ENCODE results near the gene CPEB3.
"Not testable (repeated sequence)": the region's sequence is repeated elsewhere in the genome, so short reads cannot be mapped to it uniquely, and the experiment has no call there.

The CPEB3 gene

DNA sequence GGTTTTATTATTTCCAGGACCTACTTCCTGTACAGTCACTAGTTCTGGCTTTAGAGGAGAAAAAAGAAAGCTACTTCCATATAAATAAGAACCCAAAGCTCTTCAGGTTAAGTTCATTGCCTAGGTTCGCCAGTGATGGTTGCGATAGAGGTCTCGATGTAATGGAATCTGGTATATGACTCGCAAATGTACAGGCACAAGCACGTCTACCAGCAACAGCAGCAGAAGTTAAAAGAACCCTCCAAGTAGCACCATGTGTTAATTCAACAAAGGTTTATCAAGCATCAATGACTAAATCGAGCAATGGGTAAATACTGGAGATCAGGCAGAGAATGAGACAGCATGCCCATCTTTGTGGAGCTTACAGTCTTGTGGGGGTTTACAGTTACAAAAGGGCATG lies 211.9 kb downstream of the CPEB3 start:
- no peaks in the 10 kb centered on the region for H3K27me3 Mint-ChIP-seq

DNA sequence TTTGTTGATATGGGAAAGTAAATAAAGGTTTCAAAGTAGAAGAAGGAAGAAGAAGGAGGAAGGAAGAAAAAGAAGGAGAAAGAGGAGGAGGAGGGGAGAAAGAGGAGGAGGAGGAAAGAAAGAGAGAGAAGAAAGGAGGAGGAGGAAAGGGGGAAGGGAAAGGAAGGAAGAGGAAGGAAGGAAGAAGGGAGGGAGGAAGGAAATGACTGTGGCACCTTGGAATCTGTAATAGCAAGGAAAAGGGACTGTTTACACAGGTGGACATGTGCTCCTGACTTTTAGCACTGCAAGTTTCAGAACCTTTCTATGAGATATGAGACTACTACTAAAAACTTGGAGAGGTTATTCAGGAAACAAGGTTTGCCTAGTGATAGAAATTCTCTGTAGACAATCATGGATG lies 214.2 kb downstream of the CPEB3 start:
- Mint-ChIP-seq H3K36me3 (peaks cover 8% of the 10 kb centered on the region), H3K4me1 (no peaks in the 10 kb centered on the region), H3K27ac (no peak overlapping the region), H3K4me3 (no peak overlapping the region), H3K9me3 (no peaks in the 10 kb centered on the region), H3K27me3 (no peaks in the 10 kb centered on the region)

More for the DNA sequence above, 211.9 kb downstream of the CPEB3 start:
- Mint-ChIP-seq H3K4me3 (no peak overlapping the region), H3K4me1 (no peaks in the 10 kb centered on the region), H3K9me3 (no peaks in the 10 kb centered on the region), H3K36me3 (peaks cover 8% of the 10 kb centered on the region), H3K27ac (no peak overlapping the region)

DNA sequence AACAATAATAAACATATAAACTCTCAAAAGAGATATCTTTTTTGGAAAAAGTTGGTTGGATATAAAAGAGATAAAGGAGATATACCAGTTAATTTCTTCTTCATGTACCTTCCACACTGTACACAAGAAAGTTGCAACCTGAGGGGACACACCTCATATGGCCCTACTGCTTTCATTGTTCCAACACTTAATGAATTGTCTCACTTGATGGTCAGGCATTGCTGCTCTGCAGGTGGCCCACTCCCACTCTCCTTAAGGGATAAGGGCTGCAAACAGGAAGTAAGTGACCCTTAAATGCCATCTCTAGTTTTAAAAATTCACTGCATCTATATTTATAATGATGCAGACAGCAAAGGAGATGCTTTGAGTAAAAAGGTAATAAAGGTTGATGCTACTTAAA lies 215.0 kb downstream of the CPEB3 start:
- no peak overlapping the region for H3K27ac Mint-ChIP-seq
- H3K4me3 Mint-ChIP-seq: no peak overlapping the region
- no peaks in the 10 kb centered on the region for H3K27me3 Mint-ChIP-seq
- no peaks in the 10 kb centered on the region for H3K9me3 Mint-ChIP-seq
- peaks cover 3% of the 10 kb centered on the region for H3K36me3 Mint-ChIP-seq
- no peaks in the 10 kb centered on the region for H3K4me1 Mint-ChIP-seq

DNA sequence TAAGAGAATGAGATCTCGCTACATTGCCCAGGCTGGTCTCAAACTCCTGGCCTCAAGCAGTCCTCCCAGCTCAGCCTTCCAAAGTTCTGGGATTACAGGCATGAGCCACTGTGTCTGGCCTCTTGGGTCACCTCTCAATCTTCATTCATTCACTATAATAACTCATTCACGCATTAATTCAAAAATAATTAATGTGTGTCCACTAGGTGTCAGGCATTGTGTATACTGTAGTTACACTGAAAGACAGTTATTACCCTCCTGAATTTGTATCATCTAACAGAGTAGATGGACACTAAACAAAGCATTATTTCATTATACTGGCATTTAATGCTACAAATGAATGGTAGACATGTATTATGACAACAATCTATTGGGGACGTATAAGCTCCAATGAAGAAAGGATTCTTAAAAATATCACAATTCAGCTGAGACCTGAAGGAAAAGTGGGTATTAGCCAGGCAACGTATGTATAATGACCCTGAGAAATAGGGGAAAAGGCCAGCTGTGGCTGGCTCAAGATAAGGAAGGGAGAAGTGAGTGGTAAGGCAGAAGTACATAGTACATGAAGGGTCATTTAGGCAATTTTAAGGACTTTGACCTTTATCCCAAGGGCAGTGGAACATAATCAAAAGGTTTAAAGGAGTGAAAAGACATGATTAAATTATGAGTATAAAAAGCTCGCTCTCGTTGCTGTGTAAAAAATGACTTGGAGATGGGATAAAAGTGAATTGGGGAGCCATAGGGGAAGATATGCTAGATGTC lies 216.6 kb downstream of the CPEB3 start:
- H3K9me3 Mint-ChIP-seq: no peaks in the 10 kb centered on the region
- no peaks in the 10 kb centered on the region for H3K27me3 Mint-ChIP-seq
- H3K27ac Mint-ChIP-seq: no peak overlapping the region
- no peaks in the 10 kb centered on the region for H3K36me3 Mint-ChIP-seq
- H3K4me3 Mint-ChIP-seq: no peak overlapping the region
- no peaks in the 10 kb centered on the region for H3K4me1 Mint-ChIP-seq

DNA sequence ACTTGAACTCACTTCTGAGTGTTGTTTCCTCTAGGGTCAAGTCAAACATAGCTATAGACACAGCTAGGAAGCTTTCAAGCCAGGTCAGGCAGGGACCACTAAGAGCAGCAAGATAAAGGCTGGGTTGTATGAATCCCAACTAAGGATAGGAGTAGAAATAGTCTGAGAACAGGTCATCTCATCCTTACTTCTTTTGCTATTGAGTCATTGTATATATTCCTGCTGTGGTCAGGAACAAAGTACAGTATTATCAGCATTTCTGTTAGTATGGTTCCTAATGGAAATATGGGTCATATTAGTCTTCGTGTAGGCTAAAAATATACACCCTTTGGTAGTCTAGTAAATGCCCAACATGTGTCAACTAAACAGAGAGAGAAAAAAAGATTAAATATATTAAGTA lies 222.0 kb downstream of the CPEB3 start:
- no peaks in the 10 kb centered on the region for H3K4me1 Mint-ChIP-seq
- H3K27me3 Mint-ChIP-seq: no peaks in the 10 kb centered on the region
- H3K27ac Mint-ChIP-seq: no peak overlapping the region
- no peaks in the 10 kb centered on the region for H3K9me3 Mint-ChIP-seq
- no peaks in the 10 kb centered on the region for H3K36me3 Mint-ChIP-seq
- H3K4me3 Mint-ChIP-seq: no peak overlapping the region

DNA sequence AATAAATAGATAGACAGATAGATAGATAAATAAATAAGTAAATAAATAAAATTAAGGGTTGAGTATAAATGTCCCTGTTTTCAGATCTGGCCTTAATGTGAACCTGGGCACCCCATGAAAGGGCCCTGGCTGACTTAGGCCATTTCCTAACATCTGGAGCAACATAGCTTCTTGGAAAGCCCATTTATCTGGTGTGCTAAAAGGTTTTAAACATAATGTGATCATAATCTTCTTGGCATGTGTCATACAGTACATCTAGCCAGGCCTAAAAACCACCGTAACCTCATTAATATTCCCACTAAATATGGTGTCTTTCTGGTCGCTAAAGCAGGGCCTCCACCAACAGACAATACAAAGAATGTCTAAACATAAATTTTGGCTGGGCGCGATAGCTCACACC lies 224.5 kb downstream of the CPEB3 start:
- H3K27me3 Mint-ChIP-seq: no peaks in the 10 kb centered on the region
- H3K4me3 Mint-ChIP-seq: no peak overlapping the region
- H3K36me3 Mint-ChIP-seq: no peaks in the 10 kb centered on the region
- H3K27ac Mint-ChIP-seq: no peak overlapping the region
- H3K9me3 Mint-ChIP-seq: no peaks in the 10 kb centered on the region
- no peaks in the 10 kb centered on the region for H3K4me1 Mint-ChIP-seq

DNA sequence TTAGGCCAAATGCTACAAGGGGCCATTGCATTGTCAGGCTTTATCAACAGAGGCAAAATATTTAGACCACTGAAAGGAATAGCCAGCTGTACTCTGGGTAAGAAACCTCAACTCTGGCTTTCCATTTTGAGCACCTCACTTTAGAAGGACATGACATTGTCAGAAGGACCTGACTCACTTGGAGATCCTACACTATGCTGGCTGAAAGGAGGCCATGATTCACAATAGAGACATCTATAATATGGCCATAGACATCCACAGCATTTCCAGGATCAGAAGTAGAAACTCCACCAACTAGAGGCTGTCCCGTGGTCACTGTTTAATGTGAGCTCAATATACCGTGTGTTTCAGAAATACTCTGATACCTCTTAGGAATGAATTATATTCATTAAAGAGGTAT lies 226.4 kb downstream of the CPEB3 start:
- no peak overlapping the region for H3K27ac Mint-ChIP-seq
- H3K4me3 Mint-ChIP-seq: no peak overlapping the region
- no peaks in the 10 kb centered on the region for H3K27me3 Mint-ChIP-seq
- no peaks in the 10 kb centered on the region for H3K4me1 Mint-ChIP-seq
- peaks cover under 1% of the 10 kb centered on the region for H3K36me3 Mint-ChIP-seq
- no peaks in the 10 kb centered on the region for H3K9me3 Mint-ChIP-seq

DNA sequence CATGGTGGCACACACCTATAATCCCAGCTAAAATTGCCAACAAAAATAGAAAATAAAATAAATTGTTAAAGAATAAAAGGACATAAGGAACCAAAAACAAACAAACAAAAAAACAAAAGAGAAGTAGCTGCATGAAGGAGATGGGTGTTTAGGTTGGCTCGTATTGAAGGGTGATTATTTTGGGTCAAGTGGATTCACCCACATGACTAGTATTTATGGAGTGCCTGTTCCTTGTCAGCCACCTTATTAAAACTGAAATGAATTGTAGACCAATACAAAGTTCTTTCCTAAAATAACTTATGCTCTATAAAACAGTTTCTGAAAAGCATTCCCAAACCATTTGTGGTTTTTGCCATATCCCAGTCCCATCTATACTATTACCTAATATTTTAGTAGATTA lies 228.6 kb downstream of the CPEB3 start:
- Mint-ChIP-seq H3K27ac (no peak overlapping the region), H3K4me3 (no peak overlapping the region), H3K36me3 (peaks cover 2% of the 10 kb centered on the region), H3K4me1 (no peaks in the 10 kb centered on the region), H3K27me3 (no peaks in the 10 kb centered on the region), H3K9me3 (no peaks in the 10 kb centered on the region)

DNA sequence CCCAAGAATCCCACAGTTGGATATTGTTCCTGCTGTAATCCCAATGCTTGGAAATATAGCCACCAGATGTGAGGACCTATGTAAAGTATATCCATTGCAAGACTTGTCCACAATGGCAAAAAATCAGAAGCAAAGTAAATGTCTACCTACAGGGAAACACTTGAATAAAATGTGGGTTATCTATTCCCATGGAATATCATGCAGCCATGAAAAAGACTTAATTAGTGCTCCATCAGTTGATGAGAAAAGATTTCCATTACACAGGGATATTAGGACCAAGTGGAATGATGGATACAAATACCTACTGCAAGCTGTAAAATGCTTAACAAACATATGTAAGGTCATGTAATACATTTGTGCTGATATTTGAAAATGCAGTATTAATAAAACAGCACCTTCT lies 236.1 kb downstream of the CPEB3 start:
- Mint-ChIP-seq H3K36me3 (peaks cover 2% of the 10 kb centered on the region), H3K27me3 (no peaks in the 10 kb centered on the region), H3K9me3 (no peaks in the 10 kb centered on the region), H3K4me1 (peaks cover 8% of the 10 kb centered on the region), H3K27ac (no peak overlapping the region), H3K4me3 (no peak overlapping the region)

DNA sequence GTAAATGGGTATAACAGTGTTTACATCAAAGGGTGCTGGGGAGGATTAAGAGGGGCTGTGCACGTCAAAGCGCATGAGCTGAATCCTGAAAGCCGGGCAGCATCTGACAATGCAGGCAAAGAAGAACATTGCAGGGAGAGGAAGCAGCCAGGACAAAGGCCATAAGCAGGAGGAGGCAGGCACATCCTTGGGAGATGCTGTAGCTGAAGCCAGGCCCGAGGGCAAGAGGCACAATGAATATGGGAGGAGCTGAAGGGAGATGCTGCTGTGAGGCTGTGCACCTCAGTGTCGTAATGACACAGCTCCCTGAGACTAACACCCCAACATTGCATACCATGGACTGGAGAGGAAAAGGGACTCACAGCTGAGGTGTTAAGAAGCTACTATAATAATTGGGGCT lies 238.1 kb downstream of the CPEB3 start:
- no peaks in the 10 kb centered on the region for H3K9me3 Mint-ChIP-seq
- no peak overlapping the region for H3K4me3 Mint-ChIP-seq
- no peaks in the 10 kb centered on the region for H3K27me3 Mint-ChIP-seq
- H3K27ac Mint-ChIP-seq: no peak overlapping the region
- peaks cover 18% of the 10 kb centered on the region for H3K4me1 Mint-ChIP-seq
- H3K36me3 Mint-ChIP-seq: no peaks in the 10 kb centered on the region

DNA sequence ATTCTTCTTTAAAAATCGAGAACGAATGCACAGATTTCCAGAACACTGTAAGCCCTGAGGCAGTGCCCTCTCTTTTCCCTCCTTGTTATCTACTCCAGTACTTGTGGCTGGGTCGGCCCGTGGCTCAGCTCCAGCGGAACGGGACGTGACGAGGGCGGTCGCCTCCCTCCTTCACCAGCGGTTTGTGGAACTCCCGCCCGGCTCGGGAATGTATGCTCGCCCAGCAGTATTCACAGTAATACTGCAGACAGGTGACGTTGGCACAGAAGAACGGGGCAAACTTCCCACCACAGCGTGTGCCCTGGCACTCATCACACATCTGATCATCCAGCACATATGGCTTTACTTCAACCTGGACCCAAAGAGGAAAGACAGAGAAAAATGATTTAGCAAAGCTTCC lies 238.8 kb downstream of the CPEB3 start:
- no peaks in the 10 kb centered on the region for H3K36me3 Mint-ChIP-seq
- no peaks in the 10 kb centered on the region for H3K9me3 Mint-ChIP-seq
- peaks cover 22% of the 10 kb centered on the region for H3K4me1 Mint-ChIP-seq
- no peak overlapping the region for H3K27ac Mint-ChIP-seq
- H3K4me3 Mint-ChIP-seq: no peak overlapping the region
- no peaks in the 10 kb centered on the region for H3K27me3 Mint-ChIP-seq

DNA sequence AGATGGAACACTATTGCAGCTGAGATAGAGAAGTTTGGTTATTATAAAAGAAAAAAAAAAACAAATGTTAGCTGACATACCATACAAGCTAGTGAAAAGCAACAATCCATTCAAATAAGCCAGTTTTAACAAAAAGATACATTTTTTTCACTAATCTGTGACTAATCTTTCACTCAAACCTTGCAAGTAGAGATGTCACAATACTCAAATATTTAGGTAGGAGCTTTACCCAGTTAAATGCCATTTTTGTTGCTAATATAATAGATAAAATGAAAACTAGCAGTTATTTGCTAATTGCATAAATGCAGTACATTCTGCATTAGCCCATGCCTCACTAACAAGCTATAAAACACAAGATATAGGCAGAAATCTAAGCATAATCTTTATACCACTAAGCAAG lies 243.7 kb downstream of the CPEB3 start:
- no peaks in the 10 kb centered on the region for H3K9me3 Mint-ChIP-seq

DNA sequence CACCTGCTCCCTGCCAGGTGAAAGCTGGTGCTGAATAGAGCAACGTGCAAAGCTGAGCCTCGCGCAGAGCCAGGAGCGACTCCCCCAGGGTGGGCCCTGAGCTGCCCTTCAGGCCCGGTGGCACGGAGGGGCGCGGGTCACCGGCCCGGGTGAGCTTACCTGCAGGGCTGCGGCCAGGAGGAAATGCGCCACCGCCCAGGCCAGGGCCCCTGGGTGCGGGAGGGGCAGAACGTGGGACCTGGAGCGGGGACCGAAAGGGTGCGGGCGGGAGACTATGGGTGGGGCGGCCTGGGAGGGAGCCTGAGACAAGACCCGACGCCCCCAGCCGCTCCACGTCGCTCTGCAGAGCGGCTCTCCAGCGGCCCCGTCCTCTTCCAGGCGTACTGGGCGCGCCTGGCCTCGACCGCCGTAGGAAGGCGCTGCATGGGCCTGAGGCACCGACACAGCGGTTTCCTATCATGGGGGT lies 245.2 kb downstream of the CPEB3 start:
- no peak overlapping the region for H3K27ac Mint-ChIP-seq
- no peaks in the 10 kb centered on the region for H3K27me3 Mint-ChIP-seq
- H3K4me3 Mint-ChIP-seq: no peak overlapping the region
- H3K4me1 Mint-ChIP-seq: peaks cover 14% of the 10 kb centered on the region
- H3K9me3 Mint-ChIP-seq: no peaks in the 10 kb centered on the region
- no peaks in the 10 kb centered on the region for H3K36me3 Mint-ChIP-seq

More for the DNA sequence above, 243.7 kb downstream of the CPEB3 start:
- Mint-ChIP-seq H3K36me3 (no peaks in the 10 kb centered on the region), H3K4me1 (peaks cover 14% of the 10 kb centered on the region), H3K27ac (no peak overlapping the region), H3K27me3 (no peaks in the 10 kb centered on the region), H3K4me3 (no peak overlapping the region)

DNA sequence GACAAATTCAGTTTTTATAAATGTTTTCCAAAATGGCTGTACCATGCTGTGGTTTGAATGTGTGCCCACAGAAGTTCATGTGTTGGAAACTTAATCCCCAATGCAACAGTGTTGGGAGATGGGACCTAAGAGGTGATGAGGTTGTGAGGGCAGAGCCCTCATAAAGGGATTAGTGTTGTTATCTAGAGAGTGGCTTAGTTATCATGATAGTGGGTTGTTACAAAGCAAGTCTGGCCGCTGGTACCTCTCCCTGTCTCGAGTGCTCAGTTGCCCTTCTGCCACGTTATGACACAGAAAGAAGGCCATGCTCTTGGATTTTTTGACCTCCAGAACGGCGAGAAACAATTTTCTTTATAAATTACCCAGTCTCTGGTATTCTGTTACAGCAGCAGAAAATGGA lies 248.3 kb downstream of the CPEB3 start:
- no peaks in the 10 kb centered on the region for H3K9me3 Mint-ChIP-seq
- H3K27me3 Mint-ChIP-seq: no peaks in the 10 kb centered on the region
- H3K4me1 Mint-ChIP-seq: peaks cover 2% of the 10 kb centered on the region
- H3K4me3 Mint-ChIP-seq: no peak overlapping the region
- no peak overlapping the region for H3K27ac Mint-ChIP-seq
- H3K36me3 Mint-ChIP-seq: no peaks in the 10 kb centered on the region

DNA sequence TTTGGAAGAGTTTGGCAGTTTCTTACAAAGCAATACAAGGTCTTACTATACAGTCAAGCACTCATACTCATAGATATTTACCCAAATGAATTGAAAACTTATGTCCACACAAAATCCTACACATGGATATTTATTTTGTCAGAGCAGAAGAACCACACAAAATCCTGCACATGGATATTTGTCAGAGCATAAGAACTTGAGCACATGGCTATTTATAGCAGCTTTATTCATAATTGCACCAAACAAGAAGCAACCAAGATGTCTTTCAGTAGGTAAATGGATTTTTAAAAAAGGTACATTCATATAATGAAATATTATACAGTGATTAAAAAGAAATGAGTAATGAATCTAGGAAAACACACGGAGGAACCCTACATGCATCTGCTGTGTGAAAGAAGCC lies 251.9 kb downstream of the CPEB3 start:
- peaks cover 3% of the 10 kb centered on the region for H3K9me3 Mint-ChIP-seq
- no peaks in the 10 kb centered on the region for H3K4me1 Mint-ChIP-seq
- H3K36me3 Mint-ChIP-seq: peaks cover 7% of the 10 kb centered on the region
- no peak overlapping the region for H3K4me3 Mint-ChIP-seq
- no peaks in the 10 kb centered on the region for H3K27me3 Mint-ChIP-seq
- no peak overlapping the region for H3K27ac Mint-ChIP-seq

DNA sequence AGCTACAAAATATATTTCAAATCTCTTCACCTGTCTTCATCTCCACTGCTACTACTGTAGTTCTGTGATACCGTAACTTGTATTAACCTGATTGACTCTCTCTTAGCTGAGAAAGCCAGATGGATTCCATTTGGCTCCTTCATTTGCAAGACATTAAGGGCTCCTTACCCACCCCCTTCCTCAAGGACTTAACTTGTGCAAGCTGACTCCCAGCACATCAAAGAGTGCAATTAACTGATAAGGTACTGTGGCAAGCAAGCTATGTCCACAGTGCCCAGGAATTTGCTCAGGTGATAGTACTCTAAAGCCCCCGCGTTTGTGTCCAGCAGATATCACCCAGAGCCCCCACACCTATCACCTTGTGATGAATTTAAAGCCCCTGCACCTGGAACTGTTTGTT lies 257.8 kb downstream of the CPEB3 start:
- not testable (repeated sequence) for H3K4me1 Mint-ChIP-seq, H3K27ac Mint-ChIP-seq, H3K27me3 Mint-ChIP-seq, H3K9me3 Mint-ChIP-seq, H3K4me3 Mint-ChIP-seq
- H3K36me3 Mint-ChIP-seq: peaks cover 35% of the 10 kb centered on the region

DNA sequence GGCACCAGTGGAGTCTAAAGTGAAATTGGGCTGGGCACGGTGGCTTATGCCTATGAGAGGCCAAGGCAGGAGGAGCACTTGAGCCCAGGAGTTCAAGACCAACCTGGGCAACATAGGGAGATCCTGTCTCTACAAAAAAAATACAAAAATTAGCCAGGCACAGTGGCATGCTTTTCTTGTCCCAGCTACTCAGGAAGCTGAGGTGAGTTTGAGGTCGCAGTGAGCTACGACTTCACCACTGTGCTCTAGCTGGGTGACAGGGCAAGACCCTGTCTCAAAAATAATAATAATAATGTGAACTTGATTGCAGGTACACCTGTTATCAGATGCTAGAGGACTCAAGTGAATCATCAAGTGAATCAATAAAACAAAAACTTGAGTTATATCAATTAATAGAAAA lies 259.3 kb downstream of the CPEB3 start:
- Mint-ChIP-seq H3K4me3 (no peak overlapping the region), H3K27ac (no peak overlapping the region), H3K9me3 (peaks cover 6% of the 10 kb centered on the region), H3K27me3 (no peaks in the 10 kb centered on the region), H3K36me3 (peaks cover 47% of the 10 kb centered on the region), H3K4me1 (no peaks in the 10 kb centered on the region)
